Stimulated activated CD4-positive, alpha-beta T cell treated with anti-CD3 and anti-CD28 coated beads, Interleukin-12 subunit alpha, Interleukin-12 subunit beta, amount 100 ng/mL, for 24 hours (primary cell): ENCODE results near the gene HNRNPA2B1.

ENCODE experiments used
- DNase-seq, 2 experiments: peaks; one replicate each; pipeline ENCODE4 v3.0.0-alpha.2; 2020; ENCODE audit warnings: low read depth in 2 of 2

Gene HNRNPA2B1

DNA sequence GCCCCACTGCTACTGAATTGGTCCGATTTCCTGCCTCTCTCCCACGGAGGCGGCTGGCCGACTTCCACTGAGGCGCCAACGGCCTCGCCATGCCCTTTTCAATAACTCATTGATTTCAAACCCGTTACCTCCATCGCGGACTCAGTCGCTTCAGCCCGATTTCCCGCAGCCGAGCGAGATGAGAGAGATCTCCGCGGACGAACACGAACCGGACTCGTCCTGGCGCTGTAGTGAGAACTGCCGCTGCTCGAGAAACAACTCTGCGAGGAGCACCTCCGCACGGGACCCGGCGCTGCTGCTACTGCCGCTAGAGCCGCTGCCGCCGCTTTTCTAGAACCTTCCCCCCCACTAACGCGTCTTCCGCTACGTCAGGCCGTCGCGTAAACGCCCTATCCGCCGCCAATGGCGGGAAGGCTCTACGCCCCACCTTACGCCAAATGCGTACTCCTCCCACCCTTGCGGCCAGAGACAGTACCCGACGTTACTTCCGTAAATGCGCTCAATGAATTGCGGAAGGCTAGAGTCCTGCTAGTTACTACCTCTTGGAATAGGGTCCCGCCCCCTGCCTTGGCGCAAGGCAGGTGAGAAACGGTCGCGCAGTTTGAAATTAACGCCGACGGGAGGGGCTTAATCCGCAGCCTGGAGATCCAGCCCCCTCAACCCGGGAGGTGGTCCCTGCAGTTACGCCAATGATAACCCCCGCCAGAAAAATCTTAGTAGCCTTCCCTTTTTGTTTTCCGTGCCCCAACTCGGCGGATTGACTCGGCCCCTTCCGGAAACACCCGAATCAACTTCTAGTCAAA is at the start of gene HNRNPA2B1:
HNRNPA2B1 (minus strand) TSS at position 303 of the 803 bp plus-strand sequence; CDS start at position 134, 169 bp downstream.
- peak; percentile 96 to 97 for DNase-seq

DNA sequence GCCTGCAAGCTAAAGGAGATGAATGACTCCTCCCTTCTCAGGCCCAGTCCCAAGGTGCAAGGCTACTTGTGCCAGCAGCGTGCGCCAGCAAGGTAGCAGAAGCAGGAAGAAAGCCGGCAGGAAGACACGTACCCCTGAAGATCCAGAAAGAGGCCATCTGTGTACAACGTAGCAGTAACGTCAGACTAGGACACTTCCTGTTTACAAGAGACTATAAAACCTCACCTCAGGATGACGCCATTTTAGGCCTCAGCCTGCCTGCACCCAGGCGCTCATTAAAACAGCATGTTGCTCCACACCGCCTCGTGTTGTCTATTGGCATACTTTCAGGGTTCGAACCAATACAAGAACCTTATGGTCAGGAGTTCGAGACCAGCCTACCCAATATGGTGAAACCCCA is 49.7 kb upstream of the HNRNPA2B1 start:
- no peak for DNase-seq

DNA sequence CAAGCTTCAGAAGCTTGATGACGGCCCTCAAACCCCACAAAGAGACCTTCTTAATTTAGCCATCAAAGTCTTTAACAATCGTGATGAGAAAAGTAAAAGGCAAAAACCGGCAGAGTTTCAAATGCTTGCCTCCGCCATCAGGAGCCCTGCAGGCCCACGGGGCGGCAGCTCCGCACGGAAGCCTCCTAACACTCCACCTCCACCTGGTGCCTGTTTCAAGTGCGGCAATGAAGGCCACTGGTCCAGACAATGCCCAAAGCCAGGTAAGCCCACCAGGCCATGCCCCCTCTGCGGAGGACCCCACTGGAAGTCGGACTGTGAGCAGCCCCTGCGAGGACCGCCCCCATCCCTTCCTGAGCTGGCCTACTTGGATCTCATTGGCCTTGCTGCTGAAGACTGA is 44.6 kb upstream of the HNRNPA2B1 start:
- DNase-seq: no peak

DNA sequence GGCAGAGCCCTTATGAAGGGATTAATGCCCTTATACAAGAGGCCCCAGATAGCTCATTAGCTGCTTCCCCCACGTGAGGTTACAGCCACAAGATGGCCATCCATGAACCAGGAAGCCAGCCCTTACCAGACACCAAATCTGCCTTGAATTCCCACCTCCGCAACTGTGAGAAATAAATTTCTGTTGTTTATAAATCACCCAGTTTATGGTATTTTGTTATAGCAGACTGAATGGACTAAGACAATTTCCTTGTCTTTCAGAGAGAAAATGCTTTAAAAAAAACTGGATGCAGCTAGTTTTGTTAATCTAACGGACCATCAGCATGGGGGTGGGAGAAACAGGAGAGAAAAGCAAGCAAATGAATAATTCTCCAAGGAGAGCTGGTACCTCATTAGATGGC is 37.5 kb upstream of the HNRNPA2B1 start:
- no peak for DNase-seq

DNA sequence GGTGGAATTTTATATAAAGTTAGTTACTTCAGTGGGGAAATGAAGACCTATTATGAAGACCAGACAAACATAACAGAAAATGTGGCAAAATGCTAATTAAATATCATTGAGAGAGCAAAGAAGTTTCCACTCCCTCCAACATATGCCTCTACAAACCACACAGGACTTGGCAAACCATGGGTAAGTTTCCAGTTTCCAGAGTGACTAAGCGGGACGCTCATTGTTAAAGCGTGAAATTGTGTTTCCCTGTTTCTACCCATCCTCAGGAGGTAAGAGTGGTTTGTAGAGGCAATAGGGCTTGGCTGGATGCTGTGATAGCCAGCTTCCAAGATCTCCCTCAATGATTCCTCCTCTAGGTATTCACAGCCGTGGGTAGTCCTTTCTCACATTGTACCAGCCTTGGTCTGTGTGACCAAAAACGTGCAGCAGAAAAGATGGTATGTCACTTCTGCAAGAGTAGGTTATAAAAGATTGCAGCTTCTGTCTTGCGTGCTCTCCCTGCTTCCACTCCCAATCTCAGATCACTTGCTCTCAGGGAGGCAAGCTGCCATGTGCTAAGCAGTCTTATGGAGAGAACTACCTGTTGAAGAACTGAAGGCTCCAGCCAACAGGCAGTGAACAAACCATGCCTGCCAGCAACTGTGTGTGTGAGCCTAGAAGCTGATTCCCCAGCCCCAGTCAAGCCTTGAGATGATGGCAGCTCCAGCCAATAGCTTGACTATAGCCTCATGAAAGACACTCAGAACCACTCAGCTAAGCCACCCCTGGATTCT is 36.7 kb upstream of the HNRNPA2B1 start:
- no peak for DNase-seq

DNA sequence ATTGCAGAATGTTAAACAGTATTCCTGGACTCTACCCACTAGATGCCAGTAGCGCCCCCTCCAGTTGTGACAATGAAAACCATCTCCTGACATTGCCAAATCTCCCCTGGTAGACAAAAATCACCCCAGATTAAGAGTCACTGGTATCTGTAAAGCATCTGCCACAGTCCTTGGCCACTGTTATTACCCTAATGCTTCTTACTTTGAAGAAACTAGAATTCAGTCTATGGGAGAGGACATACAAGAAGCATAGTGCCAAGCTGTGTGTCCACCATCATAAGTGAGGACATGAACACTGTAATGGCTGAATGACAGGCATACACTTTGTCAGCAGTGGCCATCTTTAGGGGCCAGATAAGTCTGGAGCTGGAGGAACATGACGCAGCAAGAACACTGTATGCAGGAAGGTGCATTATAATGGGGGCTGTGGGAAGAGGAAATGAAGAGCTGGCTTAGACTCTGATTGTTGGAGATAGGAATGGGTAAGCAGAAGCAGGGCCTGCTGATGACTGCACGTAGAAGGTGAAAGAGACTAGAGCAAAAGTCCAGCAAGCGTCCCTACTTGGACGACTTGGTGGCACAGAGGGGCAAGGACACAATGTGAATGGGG is 33.5 kb upstream of the HNRNPA2B1 start:
- no peak for DNase-seq

DNA sequence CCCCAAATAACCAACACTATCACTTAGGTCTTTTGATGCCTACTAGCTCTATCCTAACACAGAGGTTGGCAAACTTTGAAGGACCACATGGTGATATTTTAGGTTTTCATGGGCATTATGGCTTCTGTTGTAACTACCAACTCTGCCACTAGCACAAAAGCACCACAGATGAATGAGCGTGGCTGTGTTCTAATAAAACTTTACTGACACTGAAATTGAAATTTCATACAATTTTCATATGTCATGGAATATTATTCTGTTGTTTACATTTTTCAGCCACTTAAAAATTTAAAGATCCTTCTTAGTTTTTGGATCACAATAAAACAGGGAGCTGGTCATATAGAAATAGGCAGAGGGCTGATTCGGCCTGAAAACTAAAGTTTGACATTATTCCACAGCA is 27.4 kb upstream of the HNRNPA2B1 start:
- no peak for DNase-seq

DNA sequence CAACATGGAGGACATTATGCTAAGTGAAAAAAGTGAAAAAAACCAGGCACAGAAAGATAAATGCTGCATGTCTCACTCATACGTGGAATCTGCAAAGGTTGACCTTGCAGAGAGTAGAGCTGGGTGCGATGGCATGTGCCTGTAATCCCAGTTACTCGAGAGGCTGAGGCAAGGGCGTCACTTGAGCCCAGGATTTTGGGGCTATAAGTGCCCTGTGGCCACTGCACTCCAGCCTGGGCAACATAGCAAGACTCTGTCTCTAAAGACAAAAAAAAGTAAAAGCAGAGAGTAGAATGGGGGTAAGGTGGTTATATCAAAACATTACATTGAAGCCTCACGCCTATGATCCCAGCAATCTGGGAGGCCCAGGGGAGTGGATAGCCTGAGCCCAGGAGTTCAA is 23.8 kb upstream of the HNRNPA2B1 start:
- no peak for DNase-seq

DNA sequence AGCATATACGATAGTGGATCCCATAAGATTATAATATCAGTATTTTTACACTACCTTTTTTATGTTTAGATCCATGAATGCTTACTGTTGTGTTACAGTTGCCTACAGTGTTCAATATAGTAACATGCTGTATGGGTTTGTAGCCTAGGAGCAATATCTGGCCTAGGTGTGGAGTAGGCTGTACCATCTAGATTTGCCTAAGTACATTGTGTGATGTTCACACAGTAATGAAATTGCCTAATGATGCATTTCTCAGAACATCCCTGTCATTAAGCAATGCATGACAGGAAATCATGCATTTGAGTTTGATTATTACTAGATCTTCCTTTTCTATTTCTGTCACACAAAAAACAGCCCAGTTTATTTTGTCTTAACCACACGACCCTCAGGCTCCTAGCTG is 15.5 kb upstream of the HNRNPA2B1 start:
- DNase-seq: no peak

DNA sequence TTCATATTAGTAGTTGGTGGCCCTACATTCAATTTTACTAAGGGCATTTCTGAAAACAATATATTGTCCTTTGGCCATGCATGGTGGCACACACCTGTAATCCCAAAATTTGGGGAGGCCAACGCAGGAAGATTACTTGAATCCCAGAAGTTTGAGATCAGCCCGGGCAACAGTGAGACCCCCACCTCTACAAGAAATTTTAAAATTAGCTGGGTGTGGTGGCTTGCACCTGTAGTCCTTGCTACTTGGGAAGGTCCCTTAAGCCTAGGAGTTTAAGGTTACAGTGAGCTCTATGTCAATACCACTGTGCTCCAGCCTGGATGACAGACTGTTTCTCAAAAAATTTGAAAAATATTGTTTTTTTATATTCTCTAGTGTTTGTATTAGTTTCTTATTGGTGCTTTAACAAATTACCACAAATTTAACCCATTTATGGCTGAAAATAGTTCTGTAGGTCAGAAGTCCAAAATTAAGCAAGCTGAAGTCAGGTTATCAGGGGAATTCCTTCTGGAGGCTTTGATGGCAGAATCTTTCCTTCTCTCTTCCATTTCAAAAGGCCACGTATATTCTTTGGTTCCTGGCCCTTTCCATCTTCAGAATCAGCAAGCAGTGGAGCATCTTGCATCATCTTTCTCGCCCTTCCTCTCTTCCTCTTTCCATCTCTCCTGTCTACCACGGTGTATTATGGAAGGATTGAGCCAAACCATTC is 13.4 kb upstream of the HNRNPA2B1 start:
- no peak for DNase-seq

DNA sequence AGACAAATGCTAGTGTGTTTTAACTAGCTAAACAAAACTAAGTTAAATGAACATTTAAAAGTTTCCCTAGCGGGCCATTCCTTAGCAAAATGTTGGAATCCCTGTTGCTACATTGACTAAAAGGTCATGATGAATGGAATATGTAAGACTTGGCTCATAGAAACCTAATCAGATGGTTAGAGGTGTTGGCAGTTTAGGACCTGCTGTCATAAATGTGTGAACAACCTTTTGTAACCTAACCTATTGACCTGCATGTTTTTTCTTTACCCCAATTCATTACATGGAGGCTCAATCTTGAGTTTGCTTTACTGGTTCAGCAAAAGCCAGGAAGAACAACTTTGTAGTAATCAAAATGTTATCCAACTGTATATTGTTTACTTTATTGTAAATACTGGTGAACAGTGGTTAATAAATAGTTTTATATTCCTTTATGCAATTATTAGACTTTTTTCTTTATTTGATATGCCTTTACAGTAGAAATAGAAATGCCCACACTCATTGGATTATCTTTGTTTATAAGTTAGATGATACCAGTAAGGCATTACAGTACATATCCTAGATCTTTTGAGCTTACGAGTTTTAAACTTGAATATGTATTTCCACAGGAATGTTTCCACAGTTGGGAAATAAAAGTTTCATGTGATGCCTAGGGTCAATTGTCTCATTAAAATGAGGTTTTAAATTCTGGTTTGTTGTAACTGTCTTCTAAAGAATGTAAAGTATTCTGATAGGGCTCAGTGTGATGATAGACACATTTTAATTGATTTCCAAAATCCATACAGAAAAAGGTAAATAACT is 12.6 kb upstream of the HNRNPA2B1 start:
- DNase-seq: no peak

DNA sequence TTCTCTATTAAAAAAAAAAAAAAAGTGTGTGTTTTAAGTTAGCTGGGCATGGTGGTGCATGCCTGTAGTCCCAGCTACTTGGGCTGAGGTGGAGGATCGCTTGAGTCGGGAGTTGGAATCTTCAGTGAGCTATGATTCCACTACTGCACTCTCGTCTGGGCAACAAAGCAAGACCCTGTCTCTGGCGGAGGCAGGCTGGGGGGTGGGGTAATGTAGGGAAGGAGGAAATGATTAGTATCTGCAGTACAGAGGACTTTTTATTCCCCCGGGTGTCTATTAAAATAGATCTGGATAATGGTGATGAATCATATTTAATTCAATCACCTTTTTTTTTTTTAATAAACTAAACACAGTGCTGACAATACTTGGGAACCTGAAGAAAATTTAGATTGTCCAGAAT is 7.5 kb upstream of the HNRNPA2B1 start:
- DNase-seq: no peak

DNA sequence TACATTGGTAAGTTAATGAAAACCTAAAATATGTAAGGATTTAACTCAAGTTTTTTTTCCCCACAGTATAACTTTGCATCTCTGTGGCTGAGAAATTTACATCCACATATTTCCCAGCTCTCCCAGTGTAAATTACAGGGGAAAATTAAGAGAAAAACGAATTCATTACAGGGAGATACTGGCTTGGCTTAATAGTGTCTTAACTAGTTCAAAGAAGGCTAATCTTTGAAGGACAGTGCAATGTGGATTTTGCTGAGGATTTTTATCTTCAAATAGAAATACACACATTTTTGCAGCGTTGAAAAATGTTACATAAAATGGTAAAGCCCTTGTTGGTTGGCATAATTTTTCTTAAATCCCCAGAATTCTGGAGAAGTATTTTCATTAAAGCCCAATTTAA is 2.5 kb upstream of the HNRNPA2B1 start:
- DNase-seq: no peak

DNA sequence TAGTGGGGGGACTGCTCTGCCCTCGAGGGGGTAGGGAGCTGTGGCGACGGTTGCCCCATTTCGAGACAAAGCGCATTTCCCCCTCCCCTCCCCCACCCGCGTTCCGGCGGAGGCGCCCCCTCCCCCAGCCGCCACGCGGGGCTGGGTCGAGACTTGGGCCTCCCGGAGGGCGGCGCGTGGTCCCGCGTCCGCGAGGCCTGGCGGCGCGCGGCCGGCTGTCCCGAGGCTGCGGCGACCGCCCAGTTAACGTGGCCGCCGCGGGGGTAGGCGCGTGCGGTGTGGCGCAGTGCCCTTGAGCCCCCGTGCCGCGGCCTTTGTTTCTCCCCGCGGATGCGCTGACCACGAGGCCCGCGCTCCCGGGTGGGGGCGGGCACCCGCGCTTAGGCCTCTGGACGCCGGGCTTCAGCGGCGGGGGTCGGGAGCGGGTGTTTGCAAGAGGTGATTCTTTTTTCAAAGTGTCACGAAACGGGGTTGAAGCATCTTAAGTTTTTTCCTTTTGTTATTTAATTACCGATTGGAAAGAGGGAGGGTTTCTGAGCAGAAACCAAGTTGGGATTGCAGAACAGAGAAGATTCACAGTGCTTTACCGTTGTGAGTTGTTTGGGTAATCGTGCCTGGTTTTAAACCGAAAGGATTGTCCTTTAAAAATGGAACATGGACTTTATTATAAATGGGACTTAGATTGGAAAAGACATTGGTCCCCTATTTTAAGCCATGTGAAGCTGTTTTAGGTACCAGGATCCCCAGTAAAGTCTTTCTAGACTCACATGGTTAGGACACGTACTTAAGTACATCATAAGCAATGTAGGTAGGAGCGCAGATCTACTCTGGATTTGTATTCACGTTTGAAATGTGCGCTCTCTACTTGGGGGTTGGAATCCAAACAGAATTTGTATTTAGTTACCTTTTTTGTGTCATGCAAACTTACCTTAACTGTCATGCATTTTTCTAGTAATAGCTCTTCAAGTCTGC is 1.8 kb upstream of the HNRNPA2B1 start:
- DNase-seq: peak in 1 of 2 experiments; percentile 58

DNA sequence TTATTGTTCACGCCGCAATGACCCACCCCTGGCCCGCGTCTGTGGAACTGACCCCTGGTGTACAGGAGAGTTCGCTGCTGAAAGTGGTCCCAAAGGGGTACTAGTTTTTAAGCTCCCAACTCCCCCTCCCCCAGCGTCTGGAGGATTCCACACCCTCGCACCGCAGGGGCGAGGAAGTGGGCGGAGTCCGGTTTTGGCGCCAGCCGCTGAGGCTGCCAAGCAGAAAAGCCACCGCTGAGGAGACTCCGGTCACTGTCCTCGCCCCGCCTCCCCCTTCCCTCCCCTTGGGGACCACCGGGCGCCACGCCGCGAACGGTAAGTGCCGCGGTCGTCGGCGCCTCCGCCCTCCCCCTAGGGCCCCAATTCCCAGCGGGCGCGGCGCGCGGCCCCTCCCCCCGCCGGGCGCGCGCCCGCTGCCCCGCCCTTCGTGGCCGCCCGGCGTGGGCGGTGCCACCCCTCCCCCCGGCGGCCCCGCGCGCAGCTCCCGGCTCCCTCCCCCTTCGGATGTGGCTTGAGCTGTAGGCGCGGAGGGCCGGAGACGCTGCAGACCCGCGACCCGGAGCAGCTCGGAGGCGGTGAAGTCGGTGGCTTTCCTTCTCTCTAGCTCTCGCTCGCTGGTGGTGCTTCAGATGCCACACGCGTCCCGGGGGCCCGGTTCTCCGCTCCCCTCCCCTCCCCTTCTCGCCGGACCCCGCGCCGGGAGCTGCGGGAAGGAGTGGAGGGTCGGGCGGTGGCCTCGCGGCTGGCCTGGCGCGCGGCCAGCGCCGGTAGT is 887 bp upstream of the HNRNPA2B1 start, which contains the start of gene CBX3:
CBX3 (plus strand) TSS at position 499 of the 772 bp plus-strand sequence. CDS start 1,254 bp downstream, outside the sequence.
- DNase-seq: peak; percentile 79 to 92

DNA sequence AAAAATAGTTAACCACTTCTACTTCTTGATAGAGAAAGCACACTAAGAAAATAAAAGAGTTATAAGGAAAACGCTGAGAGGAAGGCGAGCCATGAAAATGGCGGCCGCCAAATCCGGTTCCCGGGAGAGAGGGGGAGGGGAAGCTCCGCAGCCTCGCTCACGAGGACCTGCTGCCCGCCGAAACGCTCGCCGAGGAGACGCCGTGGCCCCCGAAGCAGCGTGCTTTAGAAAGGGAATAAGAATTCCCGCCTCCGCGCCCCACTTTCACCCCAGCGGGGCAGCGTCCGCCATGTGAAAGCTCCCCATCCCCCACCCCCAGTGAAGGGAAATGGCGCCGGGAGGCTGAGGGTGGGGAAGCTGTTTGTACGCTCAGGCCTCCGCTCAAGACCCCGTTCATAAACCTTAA is 505 bp downstream of the HNRNPA2B1 start:
- DNase-seq: peak; percentile 56 to 76

DNA sequence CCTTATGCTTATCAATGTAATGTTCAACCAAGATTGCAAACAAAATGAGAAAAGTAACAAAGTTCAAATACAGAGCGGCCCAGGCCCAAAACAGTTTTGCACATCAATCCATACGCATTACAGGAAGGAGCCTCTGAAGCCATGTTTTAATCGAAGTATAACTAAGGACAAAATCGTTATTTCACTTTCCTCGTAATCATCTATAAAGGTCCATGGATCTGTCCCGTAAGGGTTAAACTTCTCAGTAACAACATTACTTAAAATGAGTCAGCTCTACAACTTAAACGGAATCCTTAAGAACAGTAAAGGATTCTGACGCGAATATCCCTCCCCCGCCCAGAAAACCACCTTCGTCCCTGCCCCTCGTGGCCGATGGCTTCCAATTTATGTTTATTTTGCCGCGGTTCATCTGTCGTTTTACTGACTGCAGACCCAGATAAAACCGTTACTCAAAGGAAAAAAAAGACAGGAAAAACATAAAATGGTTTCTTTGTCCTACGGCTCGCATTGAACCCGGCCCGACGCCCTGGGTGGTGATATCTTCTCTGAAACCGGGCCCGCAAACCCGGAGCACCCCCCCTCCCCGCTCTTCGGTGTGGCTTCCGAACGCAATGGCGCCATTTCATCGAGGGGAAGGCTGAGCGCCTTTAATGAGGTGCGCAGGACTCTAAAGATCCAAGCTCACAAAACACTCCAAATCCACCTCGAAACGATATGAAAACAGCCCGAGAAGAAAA is 1.1 kb downstream of the HNRNPA2B1 start:
- peak; percentile 37 to 52 for DNase-seq

DNA sequence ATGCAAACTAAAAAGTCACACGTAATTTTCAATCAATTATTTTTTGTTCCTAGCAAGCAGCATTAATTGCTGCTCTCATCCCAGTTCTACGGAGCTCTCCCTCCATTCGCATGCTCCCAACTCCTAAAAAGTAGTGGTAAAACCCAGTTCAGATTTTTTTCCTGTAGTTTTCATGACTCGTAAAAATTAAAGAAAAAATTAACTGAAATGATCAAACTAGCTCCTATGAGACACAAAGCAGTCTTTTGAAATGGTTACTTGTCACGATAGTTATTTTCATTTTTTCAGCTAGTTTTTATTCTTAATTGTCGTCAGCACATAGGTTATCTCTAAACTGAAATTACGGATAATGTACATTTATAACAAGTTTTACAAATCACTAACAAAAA is 1.8 kb downstream of the HNRNPA2B1 start:
- DNase-seq: no peak
